Non-pigmented ciliary epithelial cell (primary cell): ENCODE results near the gene ABCC3.
A peak's percentile ranks its signal among the peaks of the same experiment; 100 is the strongest.

ENCODE experiments used
- DNase-seq: peaks from one replicate; pipeline ENCODE4 v3.0.0-alpha.2; 2010; ENCODE audit warnings: low read depth

The ABCC3 gene

DNA sequence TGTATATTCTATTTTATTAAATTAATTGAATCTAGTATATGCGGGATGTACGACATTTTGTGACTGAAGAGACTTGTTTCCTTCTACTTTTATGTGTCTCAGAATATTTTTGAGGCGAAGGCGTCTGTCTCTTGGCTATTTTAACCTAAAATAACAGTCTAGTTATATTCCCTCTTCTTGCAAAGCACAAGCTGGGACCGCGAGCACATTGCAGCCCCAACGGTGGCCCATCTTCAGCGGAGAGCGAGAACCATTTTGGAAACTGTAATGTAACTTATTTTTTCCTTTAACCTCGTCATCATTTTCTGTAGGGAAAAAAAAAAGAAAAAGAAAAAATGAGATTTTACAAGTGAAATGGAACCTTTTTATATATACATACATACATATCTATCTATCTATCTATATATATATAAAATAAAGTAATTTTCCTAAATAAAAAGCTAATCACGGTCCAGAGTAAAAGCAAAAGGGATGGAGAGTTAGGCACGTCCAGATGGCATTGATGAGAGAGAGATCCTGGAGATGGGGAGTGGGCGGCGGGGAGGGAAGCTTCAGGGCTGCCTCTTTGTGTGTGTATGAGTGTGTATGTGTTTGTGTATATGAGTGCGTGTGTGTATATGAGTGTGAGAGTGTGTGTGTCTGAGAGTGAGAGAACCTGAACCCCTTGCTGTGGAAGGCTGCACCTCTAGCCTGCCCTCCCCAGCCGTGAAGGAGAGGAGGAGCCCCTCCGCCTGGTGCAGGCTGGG lies 7.5 kb upstream of the ABCC3 start:
- DNase-seq = no peak

- no peak for DNase-seq
Measured at GRCh38 chr17:50627782-50628601, 6.7 kb upstream of the ABCC3 start.

- DNase-seq = no peak
Measured at GRCh38 chr17:50629902-50630301, 4.8 kb upstream of the ABCC3 start.

GRCh38 chr17:50630524-50631194 lies 4.0 kb upstream of the ABCC3 start:
- DNase-seq = no peak

GRCh38 chr17:50631195-50631907 lies 3.3 kb upstream of the ABCC3 start:
- DNase-seq = no peak

DNA sequence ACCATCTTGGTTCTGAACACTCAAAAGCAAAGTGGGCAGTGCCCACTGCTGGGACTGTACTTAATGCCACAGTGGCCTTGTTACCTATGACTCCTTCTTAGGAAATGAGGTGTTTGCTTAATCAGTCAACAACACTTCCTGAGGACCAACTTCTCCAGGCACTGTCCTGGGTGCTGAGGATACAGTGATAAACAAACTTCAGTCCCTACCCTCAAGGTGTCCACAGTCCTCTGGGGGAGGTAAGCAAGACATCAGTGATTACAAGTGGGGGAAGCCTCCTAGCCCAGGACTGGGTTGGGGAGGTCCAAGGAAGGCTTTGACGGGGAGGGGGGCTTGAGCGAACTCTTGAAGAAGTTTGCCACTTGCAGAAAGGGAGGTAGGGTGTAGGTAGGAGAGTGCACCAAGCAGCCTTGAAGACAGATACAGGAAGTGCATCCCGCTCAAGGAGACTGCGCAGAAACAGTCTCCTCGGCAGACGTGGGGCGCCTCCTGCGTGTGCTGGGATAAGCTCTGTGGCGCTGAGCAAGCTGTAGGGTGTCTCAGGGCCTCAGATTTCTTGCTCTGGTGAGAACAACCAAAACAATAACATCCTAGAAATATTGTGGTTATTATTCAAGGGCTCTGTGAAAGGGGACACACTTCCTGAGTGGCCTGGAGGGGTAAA lies 2.6 kb upstream of the ABCC3 start:
- no peak for DNase-seq

DNA sequence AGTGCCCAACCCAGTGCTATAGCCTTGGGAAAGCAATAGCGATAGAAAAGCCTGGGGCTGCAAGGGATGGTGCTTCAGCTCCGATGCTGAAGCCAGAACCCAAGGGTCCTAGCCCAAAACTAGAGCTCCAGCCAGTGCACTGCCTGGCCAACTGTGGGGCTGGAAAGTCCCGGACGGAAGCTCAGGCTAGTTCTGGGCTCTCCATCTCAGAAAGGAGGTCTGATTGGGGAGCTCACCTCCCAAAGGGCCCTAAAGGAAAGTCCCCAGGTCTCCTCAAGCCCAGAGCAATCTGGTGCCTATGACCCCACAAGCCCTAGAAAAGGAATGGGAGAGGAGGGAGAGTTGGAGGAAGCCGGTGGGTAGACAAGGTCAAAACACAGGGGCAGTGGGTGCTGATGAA lies 2.0 kb upstream of the ABCC3 start:
- no peak for DNase-seq

- DNase-seq = no peak
Measured at GRCh38 chr17:50633683-50634082, 998 bp upstream of the ABCC3 start.

- no peak for DNase-seq
Measured at GRCh38 chr17:50634915-50635731, 442 bp downstream of the ABCC3 start.

DNA sequence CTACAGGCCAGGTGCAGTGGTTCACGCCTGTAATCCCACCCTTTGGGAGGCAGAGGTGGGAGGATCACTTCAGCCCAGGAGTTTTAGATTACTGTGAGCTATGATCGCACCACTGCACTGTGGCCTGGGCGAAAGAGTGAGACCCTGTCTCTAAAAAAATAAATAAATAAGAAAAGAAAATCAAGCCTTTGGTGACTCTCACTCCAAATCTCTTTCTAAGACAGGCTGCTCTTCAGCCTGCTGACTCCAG lies 976 bp downstream of the ABCC3 start:
- no peak for DNase-seq

- DNase-seq = no peak
Measured at GRCh38 chr17:50635982-50636803, 1.5 kb downstream of the ABCC3 start.

DNA sequence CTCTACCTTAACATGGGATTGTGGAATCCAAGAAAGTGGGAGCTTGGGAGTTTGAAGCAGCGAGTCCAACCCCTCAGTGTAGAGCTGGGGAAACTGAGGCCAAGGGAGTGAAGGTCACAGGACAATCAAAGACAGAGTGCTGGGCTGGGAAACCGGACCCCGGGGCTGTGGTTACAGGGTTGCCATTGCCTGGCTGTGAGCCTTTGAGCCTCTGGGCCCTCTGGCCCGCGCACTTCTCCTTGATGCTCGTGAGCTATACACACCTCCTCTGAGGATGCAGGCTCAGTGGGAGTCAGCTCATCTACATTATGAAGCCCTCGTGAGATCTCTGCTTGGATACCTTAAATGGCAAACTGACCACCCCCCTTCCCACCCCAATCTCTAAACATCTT lies 2.1 kb downstream of the ABCC3 start:
- no peak for DNase-seq

- no peak for DNase-seq
Measured at GRCh38 chr17:50637829-50638605, 3.3 kb downstream of the ABCC3 start.

DNA sequence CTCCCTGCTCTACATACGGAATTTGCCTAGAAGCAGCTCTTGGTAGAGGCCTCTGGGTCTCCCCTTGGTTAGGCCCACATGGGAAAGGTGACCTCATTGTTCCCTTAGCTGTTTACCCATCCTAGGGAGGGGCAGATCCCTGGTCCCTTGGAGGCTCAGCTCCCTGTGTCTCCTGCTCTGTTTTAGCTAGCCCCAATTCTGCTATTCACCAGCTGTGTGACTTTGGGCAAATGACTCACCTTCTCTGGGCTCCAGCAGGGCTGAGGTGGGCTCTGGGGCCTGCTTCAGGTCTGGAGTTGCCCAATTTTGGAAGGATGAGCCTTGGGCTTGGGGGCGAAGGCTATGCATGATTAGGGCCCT lies 3.9 kb downstream of the ABCC3 start:
- DNase-seq = no peak

DNA sequence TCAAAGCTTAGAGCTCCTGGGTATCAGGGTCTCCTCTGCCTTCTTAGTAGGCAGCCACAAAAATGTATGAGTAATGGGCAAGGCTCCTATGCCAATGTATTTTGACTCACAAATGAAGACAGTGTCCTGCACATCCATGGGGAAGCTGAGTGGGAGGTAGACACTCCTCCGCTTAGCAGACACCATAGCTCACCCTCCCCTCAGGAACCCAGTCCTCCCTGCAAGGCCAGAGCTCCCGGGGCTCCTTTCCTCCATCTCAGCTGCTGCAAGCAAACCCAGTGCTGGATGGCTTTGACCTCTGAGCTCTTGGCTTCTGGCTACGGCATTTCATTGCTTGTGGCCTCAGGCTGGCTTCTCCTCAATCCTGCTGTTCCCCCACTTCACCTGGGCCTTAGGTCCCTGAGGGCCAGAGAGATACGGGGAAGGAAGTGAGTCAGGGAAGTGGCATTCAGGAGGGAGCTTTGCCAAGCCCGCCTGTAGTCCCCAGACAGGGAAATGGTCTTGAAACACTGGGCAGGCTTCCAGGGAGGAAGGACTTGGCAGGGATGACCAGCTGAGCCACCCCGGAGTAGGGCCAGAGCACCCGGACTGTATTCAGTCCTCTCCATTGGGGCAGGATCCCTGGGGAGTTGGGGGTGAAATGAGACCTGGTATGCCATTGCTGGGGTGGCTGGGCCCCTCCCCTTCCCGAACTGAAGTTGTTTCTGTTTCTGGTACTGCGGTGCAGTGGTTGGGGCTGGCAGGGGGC lies 4.5 kb downstream of the ABCC3 start:
- peak; percentile 80 for DNase-seq

DNA sequence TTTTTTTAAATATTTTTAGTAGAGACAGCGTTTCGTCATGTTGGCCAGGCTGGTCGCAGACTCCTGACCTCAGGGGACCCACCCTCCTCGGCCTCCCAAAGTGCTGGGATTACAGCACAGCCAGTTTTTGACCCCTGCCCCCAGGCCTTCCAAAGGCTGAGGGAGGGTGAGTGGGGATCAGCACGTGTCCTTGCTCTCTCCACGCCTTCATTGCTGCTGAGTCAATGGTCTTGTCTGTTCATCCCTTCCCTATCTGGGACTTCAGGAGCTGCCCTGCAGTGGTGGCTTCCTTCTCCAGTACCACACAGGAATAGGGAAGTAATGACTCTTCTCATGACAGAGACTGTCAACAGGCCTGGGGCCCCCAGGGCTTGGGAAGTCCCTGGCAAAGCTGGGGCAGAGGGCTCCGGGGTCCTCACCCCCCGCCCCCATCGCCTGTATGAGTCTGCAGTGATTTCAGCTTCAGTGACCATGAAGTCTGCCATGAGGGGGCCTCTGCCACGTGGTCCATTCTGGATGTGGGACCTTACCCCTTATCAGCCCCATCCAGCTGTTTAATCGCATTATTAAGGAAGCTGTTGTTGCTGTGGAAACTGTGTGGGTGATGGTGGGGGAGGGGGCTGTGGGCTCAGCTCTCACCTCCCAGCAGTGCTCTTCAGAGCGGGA lies 6.1 kb downstream of the ABCC3 start:
- no peak for DNase-seq

DNA sequence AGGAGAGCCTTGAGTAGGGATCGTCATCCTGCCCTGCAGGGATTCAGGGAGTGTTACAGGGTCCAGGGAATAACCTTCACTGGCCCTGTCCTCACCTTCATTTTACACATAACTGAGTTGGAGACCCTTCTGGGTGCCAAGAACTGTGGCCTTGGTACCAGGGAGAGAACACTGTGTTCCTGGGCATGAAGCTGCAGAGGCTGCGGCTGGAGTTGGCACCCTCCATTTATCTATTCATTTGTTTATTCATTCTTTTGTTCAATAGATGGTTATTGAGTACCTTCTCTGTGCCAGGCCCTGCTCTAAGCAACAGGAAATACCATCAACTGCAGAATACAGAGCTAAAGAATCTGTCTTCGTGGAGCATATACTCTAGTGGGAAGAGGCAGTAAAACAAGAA lies 6.7 kb downstream of the ABCC3 start:
- DNase-seq = no peak

DNA sequence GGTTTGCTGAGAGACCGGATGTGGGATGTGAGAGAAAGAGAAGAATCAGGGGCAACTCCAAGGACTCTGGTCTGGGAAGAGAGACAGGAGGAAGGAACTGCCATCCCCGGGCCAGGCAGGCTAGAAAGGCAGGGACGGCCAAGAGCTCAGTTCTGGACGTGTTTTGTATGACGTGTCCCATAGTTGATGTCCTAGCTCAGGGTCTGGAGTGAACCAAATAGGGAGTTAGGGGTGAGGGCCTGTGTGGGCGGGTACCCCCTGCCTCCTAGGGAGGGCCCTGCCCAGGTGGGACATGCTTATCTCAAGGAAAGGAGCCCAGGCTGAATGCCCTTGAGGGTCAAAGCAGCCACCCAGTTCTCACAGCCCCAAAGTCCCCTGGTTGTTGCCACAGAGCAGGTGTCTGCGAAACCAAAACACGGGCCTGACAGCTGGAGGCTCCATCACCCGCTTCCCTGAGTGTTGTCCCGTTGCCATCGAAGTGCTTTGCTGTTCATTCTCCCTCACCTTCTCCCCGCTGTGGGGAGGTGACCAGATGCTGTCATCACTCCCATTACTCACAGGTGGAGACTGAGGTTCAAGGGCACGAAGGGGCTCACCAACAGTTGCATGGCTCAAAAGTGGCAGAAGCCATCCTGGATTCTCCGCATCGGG lies 7.5 kb downstream of the ABCC3 start:
- no peak for DNase-seq
